ENCODE results near the gene NDUFC1. TPM values are rescaled to one million over a fixed set of nuclear protein-coding genes. Genes with fewer than 3 reads are reported as not detected.
"Not testable (repeated sequence)": the region's sequence is repeated elsewhere in the genome, so short reads cannot be mapped to it uniquely, and the experiment has no call there.

Gene NDUFC1
- total RNA-seq, 1 donor from 2014 or later: 222 TPM

GRCh38 chr4:139329665-139330200 is 27.5 kb upstream of the NDUFC1 start:
- Histone ChIP-seq H3K36me3 (peaks cover 13% of the 10 kb centered on the region), H3K4me1 (no peaks in the 10 kb centered on the region), H3K9me3 (replicated peaks) (no peaks in the 10 kb centered on the region), H3K27ac (replicated peaks) (no peak overlapping the region), H3K4me3 (no peak overlapping the region), H3K27me3 (ENCODE audit: low read depth) (no peaks in the 10 kb centered on the region)
- intact Hi-C loops (cut with micrococcal nuclease): no loop called here
- TF ChIP-seq, protein P1, sequence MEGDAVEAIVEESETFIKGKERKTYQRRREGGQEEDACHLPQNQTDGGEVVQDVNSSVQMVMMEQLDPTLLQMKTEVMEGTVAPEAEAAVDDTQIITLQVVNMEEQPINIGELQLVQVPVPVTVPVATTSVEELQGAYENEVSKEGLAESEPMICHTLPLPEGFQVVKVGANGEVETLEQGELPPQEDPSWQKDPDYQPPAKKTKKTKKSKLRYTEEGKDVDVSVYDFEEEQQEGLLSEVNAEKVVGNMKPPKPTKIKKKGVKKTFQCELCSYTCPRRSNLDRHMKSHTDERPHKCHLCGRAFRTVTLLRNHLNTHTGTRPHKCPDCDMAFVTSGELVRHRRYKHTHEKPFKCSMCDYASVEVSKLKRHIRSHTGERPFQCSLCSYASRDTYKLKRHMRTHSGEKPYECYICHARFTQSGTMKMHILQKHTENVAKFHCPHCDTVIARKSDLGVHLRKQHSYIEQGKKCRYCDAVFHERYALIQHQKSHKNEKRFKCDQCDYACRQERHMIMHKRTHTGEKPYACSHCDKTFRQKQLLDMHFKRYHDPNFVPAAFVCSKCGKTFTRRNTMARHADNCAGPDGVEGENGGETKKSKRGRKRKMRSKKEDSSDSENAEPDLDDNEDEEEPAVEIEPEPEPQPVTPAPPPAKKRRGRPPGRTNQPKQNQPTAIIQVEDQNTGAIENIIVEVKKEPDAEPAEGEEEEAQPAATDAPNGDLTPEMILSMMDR (IDR thresholded peaks at IDR 0.05; ENCODE audit: borderline replicate concordance): no peak
- no peak for DNase-seq

DNA sequence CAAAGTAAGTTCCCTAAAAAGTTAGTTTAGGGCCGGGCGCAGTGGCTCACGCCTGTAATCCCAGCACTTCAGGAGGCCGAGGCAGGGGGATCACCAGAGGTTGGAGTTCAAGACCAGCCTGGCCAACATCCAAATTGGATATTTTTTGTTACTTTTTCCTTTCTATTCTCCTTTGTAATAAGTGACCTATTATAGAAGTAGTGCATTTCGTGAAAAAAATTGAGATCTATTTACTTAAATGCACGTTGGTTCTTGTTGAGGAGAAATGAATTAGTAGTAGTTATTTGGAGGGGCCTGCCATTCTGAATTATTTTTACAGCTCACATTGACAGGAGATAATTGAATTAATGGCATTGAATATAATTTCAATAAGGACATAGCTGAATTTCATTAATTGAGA is 22.3 kb upstream of the NDUFC1 start:
- Histone ChIP-seq H3K9me3 (replicated peaks) (no peaks in the 10 kb centered on the region), H3K4me3 (no peak overlapping the region), H3K27ac (replicated peaks) (no peak overlapping the region), H3K4me1 (peaks cover 21% of the 10 kb centered on the region), H3K36me3 (peaks cover 7% of the 10 kb centered on the region), H3K27me3 (ENCODE audit: low read depth) (no peaks in the 10 kb centered on the region)
- no peak for DNase-seq
- TF ChIP-seq, protein P1 (IDR thresholded peaks at IDR 0.05; ENCODE audit: borderline replicate concordance): no peak
- intact Hi-C loops (cut with micrococcal nuclease): no loop called here

GRCh38 chr4:139322541-139322940 is 20.3 kb upstream of the NDUFC1 start:
- DNase-seq; H3K4me3 ChIP-seq; H3K9me3 ChIP-seq (replicated peaks); intact Hi-C loops (cut with micrococcal nuclease); H3K36me3 ChIP-seq; H3K27me3 ChIP-seq (ENCODE audit: low read depth); H3K27ac ChIP-seq (replicated peaks): not testable (repeated sequence)
- H3K4me1 ChIP-seq: peaks cover 24% of the 10 kb centered on the region

- H3K27ac ChIP-seq (replicated peaks); intact Hi-C loops (cut with micrococcal nuclease); H3K9me3 ChIP-seq (replicated peaks); H3K4me3 ChIP-seq; DNase-seq; H3K36me3 ChIP-seq; H3K27me3 ChIP-seq (ENCODE audit: low read depth): not testable (repeated sequence)
- peaks cover 29% of the 10 kb centered on the region for H3K4me1 ChIP-seq
These were observed 19.8 kb upstream of the NDUFC1 start for GRCh38 chr4:139322070-139322469.

GRCh38 chr4:139319571-139319970 is 17.3 kb upstream of the NDUFC1 start:
- no peaks in the 10 kb centered on the region for H3K36me3 ChIP-seq
- TF ChIP-seq, protein P1 (IDR thresholded peaks at IDR 0.05; ENCODE audit: borderline replicate concordance): no peak
- no peaks in the 10 kb centered on the region for H3K27me3 ChIP-seq (ENCODE audit: low read depth)
- H3K9me3 ChIP-seq (replicated peaks): no peaks in the 10 kb centered on the region
- intact Hi-C loops (cut with micrococcal nuclease): no loop called here
- no peak overlapping the region for H3K27ac ChIP-seq (replicated peaks)
- no peak for DNase-seq
- H3K4me3 ChIP-seq: no peak overlapping the region
- H3K4me1 ChIP-seq: peaks cover 53% of the 10 kb centered on the region

GRCh38 chr4:139317635-139318034 is 15.4 kb upstream of the NDUFC1 start:
- Histone ChIP-seq H3K9me3 (replicated peaks) (no peaks in the 10 kb centered on the region), H3K36me3 (no peaks in the 10 kb centered on the region), H3K27ac (replicated peaks) (no peak overlapping the region), H3K27me3 (ENCODE audit: low read depth) (no peaks in the 10 kb centered on the region), H3K4me1 (peaks cover 57% of the 10 kb centered on the region), H3K4me3 (no peak overlapping the region)
- no peak for DNase-seq
- intact Hi-C loops (cut with micrococcal nuclease): no loop called here
- TF ChIP-seq, protein P1 (IDR thresholded peaks at IDR 0.05; ENCODE audit: borderline replicate concordance): no peak

Measured in left ventricle myocardium inferior (tissue), 1 donor.